ENCODE data around the gene DRGX. TPM values are rescaled to one million over a fixed set of nuclear protein-coding genes. Genes with fewer than 3 reads are reported as not detected.

The DRGX gene
- total RNA-seq, 1 experiment from 2014 or later = not detected

DNA sequence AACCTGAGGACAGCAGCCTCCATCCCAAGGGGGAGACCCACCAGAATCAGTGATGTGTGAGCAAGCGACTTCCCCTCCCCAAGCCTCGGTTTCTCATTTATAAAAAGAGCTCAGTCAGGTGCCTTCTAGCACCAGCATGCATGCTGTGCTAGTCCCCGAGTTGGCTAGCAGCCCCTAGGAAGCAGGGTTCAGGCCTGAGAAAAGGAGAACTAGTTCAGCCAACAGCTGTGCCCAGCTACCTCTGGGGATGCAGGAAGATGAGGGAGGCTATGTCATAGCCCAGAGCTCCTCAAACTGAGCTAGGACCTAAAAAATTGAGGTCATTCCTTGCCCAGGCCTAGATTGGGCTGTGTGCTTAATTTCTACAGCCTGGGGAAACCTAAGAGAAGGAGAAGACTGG lies 13.7 kb downstream of the DRGX start:
- Histone ChIP-seq H3K9me3 (ENCODE audit: low read depth, low read length, poor library complexity, severe bottlenecking) (no peaks in the 10 kb centered on the region), H3K27me3 (replicated peaks; ENCODE audit: insufficient read depth, low read depth, low read length, poor library complexity) (peaks cover 33% of the 10 kb centered on the region), H3K4me1 (ENCODE audit: insufficient read depth, low read length, poor library complexity, severe bottlenecking) (no peaks in the 10 kb centered on the region), H3K27ac (ENCODE audit: low read depth, low read length, poor library complexity, severe bottlenecking) (no peak overlapping the region), H3K36me3 (ENCODE audit: insufficient read depth, low read length, poor library complexity, severe bottlenecking) (no peaks in the 10 kb centered on the region), H3K4me3 (ENCODE audit: low read depth, low read length, poor library complexity, severe bottlenecking) (no peak overlapping the region)
- intact Hi-C loops (cut with micrococcal nuclease; ENCODE audit: unreplicated experiment) = no loop called here
- TF ChIP-seq, protein P1, sequence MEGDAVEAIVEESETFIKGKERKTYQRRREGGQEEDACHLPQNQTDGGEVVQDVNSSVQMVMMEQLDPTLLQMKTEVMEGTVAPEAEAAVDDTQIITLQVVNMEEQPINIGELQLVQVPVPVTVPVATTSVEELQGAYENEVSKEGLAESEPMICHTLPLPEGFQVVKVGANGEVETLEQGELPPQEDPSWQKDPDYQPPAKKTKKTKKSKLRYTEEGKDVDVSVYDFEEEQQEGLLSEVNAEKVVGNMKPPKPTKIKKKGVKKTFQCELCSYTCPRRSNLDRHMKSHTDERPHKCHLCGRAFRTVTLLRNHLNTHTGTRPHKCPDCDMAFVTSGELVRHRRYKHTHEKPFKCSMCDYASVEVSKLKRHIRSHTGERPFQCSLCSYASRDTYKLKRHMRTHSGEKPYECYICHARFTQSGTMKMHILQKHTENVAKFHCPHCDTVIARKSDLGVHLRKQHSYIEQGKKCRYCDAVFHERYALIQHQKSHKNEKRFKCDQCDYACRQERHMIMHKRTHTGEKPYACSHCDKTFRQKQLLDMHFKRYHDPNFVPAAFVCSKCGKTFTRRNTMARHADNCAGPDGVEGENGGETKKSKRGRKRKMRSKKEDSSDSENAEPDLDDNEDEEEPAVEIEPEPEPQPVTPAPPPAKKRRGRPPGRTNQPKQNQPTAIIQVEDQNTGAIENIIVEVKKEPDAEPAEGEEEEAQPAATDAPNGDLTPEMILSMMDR (conservative IDR thresholded peaks at IDR 0.05; ENCODE audit: low read depth, low read length) = no peak
- TF ChIP-seq EZH2 (IDR thresholded peaks at IDR 0.05; ENCODE audit: borderline replicate concordance, low read depth, low read length, poor library complexity, severe bottlenecking) = no peak
- DNase-seq (ENCODE audit: low spot score) = no peak
- POLR2A ChIA-PET (ENCODE audit: low non-redundant PET) = no interaction called here
- no TSS peak for BruUV-seq (replicated peaks)
- CTCF ChIA-PET = no interaction called here

DNA sequence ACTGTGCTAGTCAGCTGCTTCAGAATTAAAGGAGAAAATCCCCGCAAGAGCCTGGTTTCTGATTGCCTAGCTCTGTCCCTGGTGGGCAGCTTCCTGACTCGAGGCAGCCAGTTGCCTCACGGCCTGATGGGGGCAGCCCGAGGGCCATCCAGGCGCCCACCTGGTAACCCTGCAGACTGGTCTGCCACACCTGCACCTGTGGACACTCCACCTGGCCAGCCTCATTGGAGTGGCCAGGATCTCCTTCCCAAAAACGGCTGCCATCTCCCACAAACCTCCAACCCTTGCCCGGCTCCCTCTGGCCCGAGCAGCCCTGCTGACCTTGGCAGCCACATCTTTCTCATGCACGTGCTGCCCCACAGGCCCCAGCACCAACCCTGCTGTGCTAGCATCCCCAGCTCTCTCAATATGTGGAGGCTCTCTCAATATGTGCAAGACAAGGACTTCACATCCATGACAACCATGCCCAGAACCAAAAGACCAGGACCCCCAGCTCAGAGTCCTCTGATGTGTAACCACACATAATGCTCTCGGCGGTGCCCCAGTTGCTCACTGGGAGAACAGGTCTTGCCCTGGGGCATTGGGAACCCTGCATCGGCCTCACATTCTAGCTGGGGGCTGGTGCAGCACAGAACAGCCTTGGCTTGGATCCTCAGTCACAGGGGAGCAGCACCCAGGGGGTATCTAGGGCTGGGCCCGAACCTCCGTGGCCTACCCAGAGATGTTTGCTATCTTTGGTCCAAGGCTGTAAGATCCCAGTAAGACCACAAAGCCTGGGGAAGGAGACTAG lies 14.6 kb downstream of the DRGX start:
- DNase-seq (ENCODE audit: low spot score) = no peak
- BruUV-seq (replicated peaks) = no TSS peak
- H3K36me3 ChIP-seq (ENCODE audit: insufficient read depth, low read length, poor library complexity, severe bottlenecking) = no peaks in the 10 kb centered on the region

DNA sequence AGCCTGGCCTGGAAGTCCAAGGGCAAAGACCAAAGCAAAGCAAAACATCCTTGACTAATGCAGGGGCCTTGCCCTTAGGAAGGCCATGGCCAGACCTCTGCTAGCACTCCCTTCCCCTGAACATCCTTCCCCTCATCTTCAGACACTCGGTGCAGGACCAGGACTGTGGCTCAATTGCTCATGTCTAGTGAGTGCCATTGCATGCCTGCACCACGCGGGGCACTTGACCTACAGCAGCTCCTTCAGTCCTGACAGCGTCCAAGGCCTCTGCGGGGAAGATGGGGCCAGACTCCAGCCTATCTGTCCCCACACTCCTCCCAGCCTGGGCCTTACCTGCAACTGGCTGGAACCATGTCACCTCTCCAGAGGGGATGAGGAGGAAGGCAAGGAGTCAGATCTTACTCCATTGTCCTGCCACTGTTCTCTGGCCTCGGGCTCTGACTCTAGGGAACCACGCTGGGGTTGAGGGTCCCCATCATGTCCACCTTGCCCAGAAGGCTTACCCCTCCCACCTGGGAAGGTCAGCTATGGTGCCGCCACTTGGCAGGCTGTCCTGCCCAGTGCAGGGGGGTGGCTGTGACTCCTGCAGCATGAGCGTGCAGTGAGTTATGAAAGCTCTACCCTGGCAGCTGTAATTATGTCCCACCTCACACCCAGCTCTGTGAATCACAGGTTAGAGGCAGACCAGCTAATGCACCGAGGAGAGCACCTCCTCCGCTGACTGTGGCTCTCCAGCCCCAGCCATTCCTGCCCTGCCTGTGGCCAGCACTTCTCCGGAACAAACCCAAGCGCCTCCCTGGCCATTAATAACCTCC lies 16.1 kb downstream of the DRGX start:
- ChIA-PET POLR2A (ENCODE audit: low non-redundant PET) (interaction anchor here (0.5 kb wide), 1 partner anchor 447 kb away, joined by 6 read pairs; no protein-coding TSS in a partner anchor), CTCF (no interaction called here)
- Histone ChIP-seq H3K9me3 (ENCODE audit: low read depth, low read length, poor library complexity, severe bottlenecking) (no peaks in the 10 kb centered on the region), H3K36me3 (ENCODE audit: insufficient read depth, low read length, poor library complexity, severe bottlenecking) (no peaks in the 10 kb centered on the region), H3K4me3 (ENCODE audit: low read depth, low read length, poor library complexity, severe bottlenecking) (no peak overlapping the region), H3K4me1 (ENCODE audit: insufficient read depth, low read length, poor library complexity, severe bottlenecking) (no peaks in the 10 kb centered on the region), H3K27ac (ENCODE audit: low read depth, low read length, poor library complexity, severe bottlenecking) (no peak overlapping the region), H3K27me3 (replicated peaks; ENCODE audit: insufficient read depth, low read depth, low read length, poor library complexity) (peaks cover 38% of the 10 kb centered on the region)
- intact Hi-C loops (cut with micrococcal nuclease; ENCODE audit: unreplicated experiment) = no loop called here
- no TSS peak for BruUV-seq (replicated peaks)
- DNase-seq (ENCODE audit: low spot score) = no peak
- no peak for TF ChIP-seq EZH2 (IDR thresholded peaks at IDR 0.05; ENCODE audit: borderline replicate concordance, low read depth, low read length, poor library complexity, severe bottlenecking)
- TF ChIP-seq, protein P1 (conservative IDR thresholded peaks at IDR 0.05; ENCODE audit: low read depth, low read length) = no peak

More for the DNA sequence above, 14.6 kb downstream of the DRGX start:
- intact Hi-C loops (cut with micrococcal nuclease; ENCODE audit: unreplicated experiment) = no loop called here
- Histone ChIP-seq H3K27me3 (replicated peaks; ENCODE audit: insufficient read depth, low read depth, low read length, poor library complexity) (peaks cover 33% of the 10 kb centered on the region), H3K27ac (ENCODE audit: low read depth, low read length, poor library complexity, severe bottlenecking) (no peak overlapping the region), H3K9me3 (ENCODE audit: low read depth, low read length, poor library complexity, severe bottlenecking) (no peaks in the 10 kb centered on the region), H3K4me1 (ENCODE audit: insufficient read depth, low read length, poor library complexity, severe bottlenecking) (no peaks in the 10 kb centered on the region), H3K4me3 (ENCODE audit: low read depth, low read length, poor library complexity, severe bottlenecking) (no peak overlapping the region)
- ChIA-PET CTCF (no interaction called here), POLR2A (ENCODE audit: low non-redundant PET) (no interaction called here)
- TF ChIP-seq, protein P1 (conservative IDR thresholded peaks at IDR 0.05; ENCODE audit: low read depth, low read length) = no peak
- no peak for TF ChIP-seq EZH2 (IDR thresholded peaks at IDR 0.05; ENCODE audit: borderline replicate concordance, low read depth, low read length, poor library complexity, severe bottlenecking)

Measured in A673 (cell line).